Nephron (organoid): ENCODE results near the gene SPNS3.

Experiments
- H3K27ac Mint-ChIP-seq, 3 experiments: 2 replicates each; pipeline ENCODE4 v1.8.0; 2020; ENCODE audit warnings: mixed read lengths in 3 of 3, mild to moderate bottlenecking in 2 of 3, moderate library complexity in 1 of 3
- H3K27me3 Mint-ChIP-seq: 2 replicates; pipeline ENCODE4 v1.8.0; 2021; ENCODE audit warnings: low read depth, mild to moderate bottlenecking, moderate library complexity, mixed read lengths
- H3K36me3 Mint-ChIP-seq: 2 replicates; pipeline ENCODE4 v1.8.0; 2020; ENCODE audit warnings: low read depth, mixed read lengths
- H3K4me1 Mint-ChIP-seq: 2 replicates; pipeline ENCODE4 v1.8.0; 2020; ENCODE audit warnings: mixed read lengths
- H3K4me3 Mint-ChIP-seq, 3 experiments: 2 replicates each; pipeline ENCODE4 v1.8.0; 2020; ENCODE audit warnings: mild to moderate bottlenecking in 3 of 3, mixed read lengths in 3 of 3, moderate library complexity in 2 of 3
- H3K9me3 Mint-ChIP-seq: 2 replicates; pipeline ENCODE4 v1.8.0; 2020; ENCODE audit warnings: mixed read lengths
- CTCF ChIP-seq, 3 experiments: fragments of 200-600 bp; sonication (generic); IDR thresholded peaks; one replicate each; pipeline ENCODE4 v1.5.0; 2021; ENCODE audit warnings: antibody characterized with exemption in 3 of 3; ENCODE audit not compliant: unreplicated experiment in 3 of 3

Gene SPNS3

GRCh38 chr17:4533523-4534504 lies 100.1 kb downstream of the SPNS3 start:
- no peak for TF ChIP-seq CTCF (IDR thresholded peaks at IDR 0.05; ENCODE audit: unreplicated experiment in 3 of 3)
- no peak overlapping the region for H3K4me3 Mint-ChIP-seq
- H3K36me3 Mint-ChIP-seq, result no peaks in the 10 kb centered on the region
- peak overlapping the region in 1 of 3 experiments; percentile 37 for H3K27ac Mint-ChIP-seq
- peaks cover 5% of the 10 kb centered on the region for H3K27me3 Mint-ChIP-seq
- H3K4me1 Mint-ChIP-seq, result peaks cover 15% of the 10 kb centered on the region
- no peaks in the 10 kb centered on the region for H3K9me3 Mint-ChIP-seq

- TF ChIP-seq CTCF (IDR thresholded peaks at IDR 0.05; ENCODE audit: unreplicated experiment in 3 of 3), result no peak
- Mint-ChIP-seq H3K4me3 (no peak overlapping the region), H3K4me1 (peaks cover 13% of the 10 kb centered on the region), H3K27me3 (peaks cover 5% of the 10 kb centered on the region), H3K36me3 (peaks cover under 1% of the 10 kb centered on the region), H3K9me3 (no peaks in the 10 kb centered on the region), H3K27ac (no peak overlapping the region)
These were observed 100.8 kb downstream of the SPNS3 start for GRCh38 chr17:4534515-4534914.

- H3K4me3 Mint-ChIP-seq, result peak overlapping the region in 1 of 3 experiments; percentile 62
- H3K36me3 Mint-ChIP-seq, result peaks cover 4% of the 10 kb centered on the region
- H3K9me3 Mint-ChIP-seq, result no peaks in the 10 kb centered on the region
- H3K27ac Mint-ChIP-seq, result peak overlapping the region in 1 of 3 experiments; percentile 48
- peaks cover 5% of the 10 kb centered on the region for H3K27me3 Mint-ChIP-seq
- peaks cover 11% of the 10 kb centered on the region for H3K4me1 Mint-ChIP-seq
- TF ChIP-seq CTCF (IDR thresholded peaks at IDR 0.05; ENCODE audit: unreplicated experiment in 3 of 3), result no peak
These were observed 101.4 kb downstream of the SPNS3 start for GRCh38 chr17:4534928-4535666.

- Mint-ChIP-seq H3K4me1 (peaks cover 11% of the 10 kb centered on the region), H3K4me3 (peak overlapping the region in 1 of 3 experiments; percentile 62), H3K27me3 (peaks cover 5% of the 10 kb centered on the region), H3K27ac (peak overlapping the region in 1 of 3 experiments; percentile 48), H3K9me3 (no peaks in the 10 kb centered on the region), H3K36me3 (peaks cover 4% of the 10 kb centered on the region)
- TF ChIP-seq CTCF (IDR thresholded peaks at IDR 0.05; ENCODE audit: unreplicated experiment in 3 of 3), result no peak
These were observed 102.0 kb downstream of the SPNS3 start for GRCh38 chr17:4535667-4536258.

GRCh38 chr17:4536259-4536741 lies 102.6 kb downstream of the SPNS3 start:
- Mint-ChIP-seq H3K9me3 (no peaks in the 10 kb centered on the region), H3K27me3 (peaks cover 5% of the 10 kb centered on the region), H3K4me3 (no peak overlapping the region), H3K27ac (no peak overlapping the region), H3K4me1 (peaks cover 11% of the 10 kb centered on the region), H3K36me3 (peaks cover 4% of the 10 kb centered on the region)
- no peak for TF ChIP-seq CTCF (IDR thresholded peaks at IDR 0.05; ENCODE audit: unreplicated experiment in 3 of 3)
